Thyroid gland (tissue), 4 donors: ENCODE measurements around the gene ATP9B.

Experiments
- CTCF ChIP-seq, 6 experiments: fragments of 200-600 bp in 3 of 6; fragments of 450-650 bp in 3 of 6; sonication (generic) in 3 of 6; IDR thresholded peaks; one replicate each; pipeline ENCODE4 v1.5.1; 2016 to 2019; ENCODE audit warnings: antibody characterized with exemption in 6 of 6, mild to moderate bottlenecking in 2 of 6, inconsistent platforms in 1 of 6, moderate library complexity in 1 of 6
- POLR2A ChIP-seq, 2 donors: fragments of 450-650 bp; IDR thresholded peaks; one replicate each; pipeline ENCODE4 v1.6.1; 2017; ENCODE audit warnings: antibody characterized with exemption in 2 of 2, mild to moderate bottlenecking in 2 of 2, moderate library complexity in 1 of 2

- no peak for TF ChIP-seq CTCF (IDR thresholded peaks at IDR 0.05)
- TF ChIP-seq POLR2A (IDR thresholded peaks at IDR 0.05): no peak
Observed at GRCh38 chr18:79416022-79416676, 347.0 kb downstream of the ATP9B start.
